Breast epithelium (tissue), 3 donors: ENCODE results near the gene SLTM.

Experiments
- POLR2A ChIP-seq: fragments of 450-650 bp; IDR thresholded peaks from one replicate; pipeline ENCODE4 v1.6.1; 2016; ENCODE audit warnings: antibody characterized with exemption, mild to moderate bottlenecking, moderate library complexity
- POLR2AphosphoS5 ChIP-seq, 3 donors: sonication (generic); formaldehyde crosslinking; IDR thresholded peaks; one replicate each; pipeline ENCODE4 v1.6.1; 2017; ENCODE audit warnings: antibody characterized with exemption in 3 of 3
- TF ChIP-seq, protein P1 (sequence below), 3 donors: fragments of 450-650 bp; IDR thresholded peaks; one replicate each; pipeline ENCODE4 v1.5.1; 2016 to 2017; ENCODE audit warnings: antibody characterized with exemption in 3 of 3, mild to moderate bottlenecking in 3 of 3, moderate library complexity in 3 of 3

DNA sequence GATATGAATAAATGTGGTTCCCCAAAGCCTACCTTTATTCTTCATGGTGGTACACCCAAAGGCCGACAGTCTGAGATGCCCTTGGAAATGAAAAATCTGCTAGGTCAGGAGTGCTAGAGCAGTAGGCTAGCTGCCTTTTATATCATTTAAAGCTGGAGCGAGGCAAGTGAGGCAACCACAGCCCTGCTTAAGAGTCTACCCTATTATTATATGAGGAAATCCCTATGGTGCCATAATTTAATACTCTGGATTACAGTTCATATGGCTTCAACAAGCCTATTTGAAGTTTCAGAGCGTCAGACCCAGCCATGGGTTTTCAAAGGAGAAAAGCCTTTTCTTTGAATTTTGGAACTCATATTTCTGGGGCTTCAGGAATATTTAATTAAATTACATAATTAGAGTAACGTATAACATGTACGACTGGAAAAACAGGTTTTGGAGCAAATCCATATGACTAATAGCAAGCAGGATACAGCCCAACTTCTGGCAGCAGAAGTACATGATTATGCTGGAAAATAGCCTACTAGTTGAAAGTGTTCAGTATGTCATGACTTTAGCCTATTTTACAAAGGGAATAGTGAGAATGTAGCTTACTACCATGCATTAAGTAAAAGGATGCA lies 18.0 kb upstream of the SLTM start:
- TF ChIP-seq, protein P1, sequence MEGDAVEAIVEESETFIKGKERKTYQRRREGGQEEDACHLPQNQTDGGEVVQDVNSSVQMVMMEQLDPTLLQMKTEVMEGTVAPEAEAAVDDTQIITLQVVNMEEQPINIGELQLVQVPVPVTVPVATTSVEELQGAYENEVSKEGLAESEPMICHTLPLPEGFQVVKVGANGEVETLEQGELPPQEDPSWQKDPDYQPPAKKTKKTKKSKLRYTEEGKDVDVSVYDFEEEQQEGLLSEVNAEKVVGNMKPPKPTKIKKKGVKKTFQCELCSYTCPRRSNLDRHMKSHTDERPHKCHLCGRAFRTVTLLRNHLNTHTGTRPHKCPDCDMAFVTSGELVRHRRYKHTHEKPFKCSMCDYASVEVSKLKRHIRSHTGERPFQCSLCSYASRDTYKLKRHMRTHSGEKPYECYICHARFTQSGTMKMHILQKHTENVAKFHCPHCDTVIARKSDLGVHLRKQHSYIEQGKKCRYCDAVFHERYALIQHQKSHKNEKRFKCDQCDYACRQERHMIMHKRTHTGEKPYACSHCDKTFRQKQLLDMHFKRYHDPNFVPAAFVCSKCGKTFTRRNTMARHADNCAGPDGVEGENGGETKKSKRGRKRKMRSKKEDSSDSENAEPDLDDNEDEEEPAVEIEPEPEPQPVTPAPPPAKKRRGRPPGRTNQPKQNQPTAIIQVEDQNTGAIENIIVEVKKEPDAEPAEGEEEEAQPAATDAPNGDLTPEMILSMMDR (IDR thresholded peaks at IDR 0.05), result no peak
- TF ChIP-seq POLR2A, result no peak
- TF ChIP-seq POLR2AphosphoS5 (IDR thresholded peaks at IDR 0.05), result no peak
